Naive thymus-derived CD4-positive, alpha-beta T cell (primary cell): Measurements from ENCODE around the gene EMP1. TPM values are rescaled to one million over a fixed set of nuclear protein-coding genes. Genes with fewer than 3 reads are reported as not detected.

Experiments used
- ATAC-seq: fragments of 150-1000 bp; cut with Tn5 transposase; 2 replicates; pipeline ENCODE4 v1.10.0; 2021; ENCODE audit warnings: mild to moderate bottlenecking, moderate library complexity
- CTCF ChIA-PET: fragments of 350-600 bp; sonication (Branson Sonifier 250); formaldehyde crosslinking; loops from one replicate; lab custom pipeline; 2021; ENCODE audit warnings: antibody characterized with exemption; lab: Charles Lee
- POLR2A ChIA-PET: fragments of 350-600 bp; sonication (Branson Sonifier 250); formaldehyde crosslinking; loops from one replicate; lab custom pipeline; 2021; ENCODE audit warnings: antibody characterized with exemption, inconsistent platforms; lab: Charles Lee
- DNase-seq, 9 donors: peaks; one replicate each; pipeline versions ENCODE4 v3.0.0 to v3.0.0-alpha.2; 2020 to 2022; ENCODE audit warnings: mixed read lengths in 1 of 9
- H3K27ac ChIP-seq: one replicate; pipeline ENCODE4 v1.7.0; 2013; ENCODE audit warnings: mild to moderate bottlenecking, low read depth, low read length, moderate library complexity
- H3K27me3 ChIP-seq, 2 donors: one replicate each; pipeline ENCODE4 v1.7.0; 2013; ENCODE audit warnings: low read length in 2 of 2, mild to moderate bottlenecking in 2 of 2, moderate library complexity in 2 of 2; ENCODE audit not compliant: control insufficient read depth in 2 of 2, insufficient read depth in 2 of 2
- H3K36me3 ChIP-seq, 3 experiments: 1 replicate in 2 of 3; 2 replicates in 1 of 3; pipeline ENCODE4 v1.7.0; 2013; ENCODE audit warnings: low read length in 3 of 3, mild to moderate bottlenecking in 3 of 3, moderate library complexity in 1 of 3; ENCODE audit not compliant: insufficient read depth in 3 of 3, control insufficient read depth in 2 of 3
- H3K4me1 ChIP-seq, 2 donors: one replicate each; pipeline ENCODE4 v1.7.0; 2013; ENCODE audit warnings: low read length in 2 of 2, mild to moderate bottlenecking in 2 of 2, moderate library complexity in 1 of 2; ENCODE audit not compliant: control insufficient read depth in 2 of 2, insufficient read depth in 2 of 2
- H3K4me3 ChIP-seq: 2 replicates; pipeline ENCODE4 v1.7.0; 2013; ENCODE audit warnings: mild to moderate bottlenecking, low read length
- H3K9me3 ChIP-seq, 3 experiments: 1 replicate in 2 of 3; 2 replicates in 1 of 3; pipeline ENCODE4 v1.7.0; 2013; ENCODE audit warnings: low read length in 3 of 3; ENCODE audit not compliant: control insufficient read depth in 2 of 3
- H3K27ac Mint-ChIP-seq, 9 donors: one replicate each; pipeline ENCODE4 v1.8.0; 2020 to 2022; ENCODE audit warnings: mixed read lengths in 9 of 9, mild to moderate bottlenecking in 8 of 9, moderate library complexity in 5 of 9, inconsistent platforms in 2 of 9
- H3K27me3 Mint-ChIP-seq, 5 donors: one replicate each; pipeline ENCODE4 v1.8.0; 2021 to 2022; ENCODE audit warnings: mixed read lengths in 5 of 5, mild to moderate bottlenecking in 1 of 5
- H3K36me3 Mint-ChIP-seq, 5 donors: one replicate each; pipeline ENCODE4 v1.8.0; 2020 to 2022; ENCODE audit warnings: mixed read lengths in 5 of 5, mild to moderate bottlenecking in 3 of 5, inconsistent platforms in 1 of 5
- H3K4me1 Mint-ChIP-seq, 7 donors: one replicate each; pipeline ENCODE4 v1.8.0; 2020 to 2022; ENCODE audit warnings: mixed read lengths in 7 of 7, mild to moderate bottlenecking in 3 of 7, inconsistent platforms in 1 of 7
- H3K4me3 Mint-ChIP-seq, 10 donors: one replicate each; pipeline ENCODE4 v1.8.0; 2020 to 2022; ENCODE audit warnings: mild to moderate bottlenecking in 10 of 10, mixed read lengths in 10 of 10, moderate library complexity in 6 of 10, inconsistent platforms in 2 of 10
- H3K9me3 Mint-ChIP-seq, 11 donors: one replicate each; pipeline ENCODE4 v1.8.0; 2020 to 2022; ENCODE audit warnings: mixed read lengths in 11 of 11, mild to moderate bottlenecking in 4 of 11, inconsistent platforms in 1 of 11, moderate library complexity in 1 of 11
- intact Hi-C, 2 donors: fragments of 100-400 bp; cut with micrococcal nuclease; formaldehyde crosslinking; loops; one replicate each; pipeline ENCODE4 v1.15.1; 2023
- polyA plus RNA-seq, 2 donors: library from polyadenylated mRNA; unstranded; fragments of 300-500 nt; fragmentation: Illumina TruSeq; gene quantifications; one replicate each; pipeline ENCODE4 v1.2.3, GENCODE V29; 2021
- total RNA-seq, 6 experiments: library from RNA in 5 of 6; stranded (reverse) in 5 of 6; gene quantifications; 1 replicate in 5 of 6; 2 replicates in 1 of 6; pipeline ENCODE4 v1.2.3 and lab custom pipeline; 2021 to 2026

The EMP1 gene
- total and polyA plus RNA-seq, 7 experiments from 2014 or later, result 0.37 to 40.1 (median 4.3) TPM; not detected in 1

DNA sequence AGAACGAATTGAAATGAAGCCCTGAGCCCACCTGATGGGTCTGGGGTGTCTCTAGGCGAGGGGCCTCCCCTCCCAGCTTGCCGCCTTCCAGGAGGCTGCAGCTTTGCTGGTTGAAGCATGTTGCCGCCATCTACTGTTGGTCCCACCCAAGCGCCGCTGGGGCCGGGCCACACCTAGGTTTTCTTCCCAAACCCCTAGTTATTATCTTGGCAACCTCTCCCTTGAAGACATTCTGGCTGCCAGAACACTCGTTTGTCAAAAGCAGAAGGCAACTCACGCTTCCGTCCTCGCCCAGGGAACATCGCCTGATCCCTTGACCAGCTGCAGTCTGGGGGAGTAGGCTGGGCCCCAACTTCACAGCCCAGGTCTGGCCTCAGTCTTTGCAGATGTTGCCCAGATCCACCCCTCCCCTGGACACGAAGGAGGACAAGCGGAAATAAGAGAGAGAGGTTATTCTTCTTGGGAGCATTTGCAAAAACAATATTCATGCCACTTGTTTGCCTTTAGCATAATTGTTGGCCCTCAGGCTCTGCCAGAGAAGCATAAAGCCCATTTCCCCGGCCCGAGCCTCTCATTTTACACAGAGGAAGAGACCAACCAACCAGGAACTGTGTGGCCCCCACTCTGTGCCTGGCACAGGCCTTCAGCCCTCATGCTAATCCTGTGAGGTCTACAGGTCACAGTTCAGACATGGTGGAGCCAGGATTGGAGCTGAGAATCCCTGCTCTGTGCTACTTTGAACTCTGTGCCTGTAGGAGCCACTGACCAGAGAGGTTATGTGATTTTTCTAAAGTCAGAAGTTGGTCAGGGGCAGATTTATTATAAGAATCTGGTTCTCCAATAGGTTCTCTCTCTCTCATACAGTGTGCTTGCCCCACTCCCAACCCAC is 6.8 kb downstream of the EMP1 start:
- ATAC-seq (no peak), DNase-seq (no peak)
- Histone ChIP-seq H3K36me3 (no peaks in the 10 kb centered on the region), H3K9me3 (no peaks in the 10 kb centered on the region), H3K4me1 (no peaks in the 10 kb centered on the region), H3K4me3 (no peak overlapping the region), H3K27me3 (no peaks in the 10 kb centered on the region), H3K27ac (no peak overlapping the region)
- CTCF ChIA-PET, result no interaction called here
- no peak overlapping the region for H3K4me3 Mint-ChIP-seq
- peaks cover 0 to 1% (median 0%) of the 10 kb centered on the region in 11 donors for H3K9me3 Mint-ChIP-seq
- POLR2A ChIA-PET, result no interaction called here
- peaks cover 0 to 21% (median 0%) of the 10 kb centered on the region in 5 donors for H3K27me3 Mint-ChIP-seq
- H3K27ac Mint-ChIP-seq, result peak overlapping the region in 1 of 9 donors; percentile 38
- no peaks in the 10 kb centered on the region for H3K36me3 Mint-ChIP-seq
- peaks cover 0 to 23% (median 2%) of the 10 kb centered on the region in 7 donors for H3K4me1 Mint-ChIP-seq
- intact Hi-C loops, result no loop called here

DNA sequence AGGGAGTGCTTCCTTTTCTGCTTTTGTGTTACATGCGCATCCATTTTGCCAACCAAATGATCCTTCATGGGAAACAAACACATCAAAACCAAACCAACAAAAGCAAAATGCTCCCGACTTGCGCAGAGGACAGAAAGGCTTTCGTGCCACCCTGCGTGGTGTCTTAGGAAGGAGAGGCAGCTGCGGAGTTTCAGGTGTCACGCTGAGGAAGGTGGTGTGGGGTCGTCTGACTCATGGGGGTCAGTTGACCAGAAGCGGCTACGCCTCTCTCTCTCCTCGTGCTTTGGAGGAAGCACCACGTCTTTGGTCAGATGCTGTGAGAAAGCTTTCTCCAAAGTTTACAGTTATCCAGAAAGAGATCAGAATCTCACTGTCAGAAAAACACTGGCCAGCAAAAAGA is 7.9 kb downstream of the EMP1 start:
- intact Hi-C loops, result no loop called here
- ATAC-seq, result no peak
- Mint-ChIP-seq H3K4me1 (peaks cover 0 to 23% (median 2%) of the 10 kb centered on the region in 7 donors), H3K27me3 (peaks cover 0 to 23% (median 0%) of the 10 kb centered on the region in 5 donors), H3K4me3 (no peak overlapping the region), H3K27ac (no peak overlapping the region), H3K36me3 (no peaks in the 10 kb centered on the region), H3K9me3 (peaks cover 0 to 1% (median 0%) of the 10 kb centered on the region in 11 donors)
- no peaks in the 10 kb centered on the region for H3K4me1 ChIP-seq
- H3K36me3 ChIP-seq, result no peaks in the 10 kb centered on the region
- no peaks in the 10 kb centered on the region for H3K27me3 ChIP-seq
- H3K9me3 ChIP-seq, result no peaks in the 10 kb centered on the region
- ChIA-PET POLR2A (interaction anchor here (0.6 kb wide), 1 partner anchor 36 kb away, joined by 3 read pairs; no protein-coding TSS in a partner anchor), CTCF (interaction anchor here (1.2 kb wide), 1 partner anchor 60 kb away, joined by 4 read pairs; no protein-coding TSS in a partner anchor)
- DNase-seq, result no peak
- H3K27ac ChIP-seq, result no peak overlapping the region
- no peak overlapping the region for H3K4me3 ChIP-seq

DNA sequence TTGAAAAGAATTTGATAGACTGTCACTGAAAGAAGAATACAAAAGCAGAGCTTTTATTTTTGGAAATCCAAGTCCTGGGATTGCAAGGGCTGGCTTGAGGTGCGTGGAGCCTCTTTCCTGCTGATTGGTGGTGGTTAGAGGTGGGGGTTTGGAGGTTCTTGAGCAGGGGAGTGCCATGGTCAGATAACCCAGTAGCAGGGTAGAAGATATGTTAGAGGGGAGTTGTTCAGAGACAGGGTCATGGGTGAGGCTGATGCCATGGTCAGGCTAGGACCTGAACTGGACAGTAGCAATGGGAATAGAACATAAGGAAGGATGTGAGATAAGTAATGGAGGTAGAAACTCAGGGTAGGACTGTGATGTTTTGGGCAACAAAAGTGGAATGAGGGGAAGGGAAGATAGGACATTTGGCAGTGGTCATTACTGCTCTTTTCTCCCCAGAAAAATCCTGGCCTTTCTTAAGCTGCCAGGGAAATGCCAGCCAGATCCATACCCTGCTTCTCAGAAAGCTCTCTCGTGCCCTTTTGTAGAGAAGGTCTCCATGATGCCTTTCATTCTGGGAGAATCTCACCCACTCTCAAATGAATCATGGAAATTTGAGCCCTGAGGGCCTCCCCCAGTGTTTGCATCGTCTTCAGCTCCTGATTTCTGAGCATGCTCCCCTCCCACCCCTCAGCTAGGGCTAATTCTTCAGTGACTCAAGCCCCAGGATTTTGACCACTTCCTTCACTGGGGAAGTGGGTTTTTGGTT is 9.5 kb downstream of the EMP1 start:
- H3K27ac Mint-ChIP-seq, result peak overlapping the region in 3 of 9 donors; percentile 1 to 38 (median 34)
- CTCF ChIA-PET, result interaction anchor here (0.6 to 8.6 kb wide), 4 partner anchors 10 to 107 kb away, joined by 3 to 125 read pairs (median 4); no protein-coding TSS in a partner anchor

DNA sequence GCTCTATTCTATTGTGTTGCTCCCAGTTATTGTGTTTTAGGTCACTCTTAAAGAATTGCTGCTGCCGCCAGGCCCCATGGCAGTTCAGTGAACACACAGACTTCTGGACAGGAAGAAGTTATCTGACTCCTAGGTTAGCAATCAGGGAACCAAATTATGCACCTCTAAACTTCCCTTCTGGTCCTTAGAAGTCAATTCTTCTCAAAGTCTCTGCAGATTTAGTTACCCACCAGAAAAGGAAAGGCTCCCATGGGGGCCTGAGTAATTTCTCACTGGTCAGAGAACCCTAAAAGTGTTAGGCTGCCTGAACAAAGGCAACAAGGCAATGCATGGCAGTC is 10.0 kb downstream of the EMP1 start:
- Histone ChIP-seq H3K4me3 (no peak overlapping the region), H3K4me1 (no peaks in the 10 kb centered on the region), H3K36me3 (no peaks in the 10 kb centered on the region), H3K27ac (no peak overlapping the region), H3K27me3 (no peaks in the 10 kb centered on the region), H3K9me3 (no peaks in the 10 kb centered on the region)
- Mint-ChIP-seq H3K4me3 (no peak overlapping the region), H3K9me3 (peaks cover 0 to 1% (median 0%) of the 10 kb centered on the region in 11 donors), H3K27ac (no peak overlapping the region), H3K27me3 (peaks cover 0 to 12% (median 0%) of the 10 kb centered on the region in 5 donors), H3K4me1 (peaks cover under 1 to 22% (median 3%) of the 10 kb centered on the region in 7 donors), H3K36me3 (no peaks in the 10 kb centered on the region)
- ChIA-PET CTCF (interaction anchor here (0.6 to 8.6 kb wide), 3 partner anchors 11 to 108 kb away, joined by 3 to 125 read pairs (median 3); no protein-coding TSS in a partner anchor), POLR2A (no interaction called here)
- intact Hi-C loops, result no loop called here
- no peak for DNase-seq
- ATAC-seq, result no peak

More for the DNA sequence above, 9.5 kb downstream of the EMP1 start:
- intact Hi-C loops, result no loop called here
- peaks cover 0 to 22% (median 2%) of the 10 kb centered on the region in 7 donors for H3K4me1 Mint-ChIP-seq
- ATAC-seq (peak; percentile 30), DNase-seq (peak in 1 of 9 donors; percentile 47)
- peaks cover 0 to 1% (median 0%) of the 10 kb centered on the region in 11 donors for H3K9me3 Mint-ChIP-seq
- POLR2A ChIA-PET, result no interaction called here
- H3K27me3 Mint-ChIP-seq, result peaks cover 0 to 16% (median 0%) of the 10 kb centered on the region in 5 donors
- Histone ChIP-seq H3K9me3 (no peaks in the 10 kb centered on the region), H3K36me3 (no peaks in the 10 kb centered on the region), H3K27me3 (no peaks in the 10 kb centered on the region), H3K4me1 (no peaks in the 10 kb centered on the region), H3K4me3 (no peak overlapping the region), H3K27ac (no peak overlapping the region)
- no peaks in the 10 kb centered on the region for H3K36me3 Mint-ChIP-seq
- H3K4me3 Mint-ChIP-seq, result no peak overlapping the region

DNA sequence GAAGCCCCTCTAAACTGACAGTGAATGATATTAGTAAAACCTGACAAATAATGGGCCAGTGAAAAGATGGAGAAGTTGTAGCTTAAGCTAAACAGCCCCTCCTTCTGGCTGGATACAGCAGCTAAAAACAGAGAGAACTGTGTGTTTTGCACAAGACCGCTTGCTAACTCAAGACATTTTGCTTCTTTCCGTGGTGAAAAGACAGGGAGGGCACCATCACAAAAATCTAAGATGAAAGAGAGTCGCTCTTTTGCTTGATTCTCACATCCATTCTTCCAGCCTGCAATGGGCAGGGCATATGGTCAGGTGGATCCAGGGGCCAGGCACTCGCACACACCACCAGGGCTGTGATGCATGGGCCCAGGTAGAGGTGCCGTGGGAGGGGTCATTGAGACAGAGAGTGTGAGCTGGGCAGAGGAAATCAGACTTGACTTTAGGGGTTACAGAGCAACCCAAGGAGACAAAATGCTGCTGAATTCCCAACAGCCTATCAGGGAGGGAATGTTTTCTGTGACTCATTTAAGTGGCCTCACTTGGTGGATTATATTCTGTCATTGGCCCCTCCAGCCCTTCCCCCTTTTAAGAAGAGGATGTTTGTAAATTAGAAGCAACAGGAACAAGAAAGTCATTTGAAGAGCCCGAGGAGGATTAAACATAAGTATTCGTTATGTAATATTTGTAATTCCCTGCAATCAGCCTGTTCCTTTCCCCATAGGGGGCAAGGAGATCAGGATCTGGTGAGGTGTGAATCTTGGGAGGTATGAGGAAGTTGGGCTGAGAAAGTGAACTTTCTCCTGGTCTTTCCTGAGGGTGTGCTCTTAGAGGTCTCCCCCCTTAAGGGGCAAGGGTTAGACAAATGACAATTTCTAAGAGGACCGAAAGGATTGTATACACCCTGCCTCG is 12.3 kb downstream of the EMP1 start:
- peak in 4 of 9 donors; percentile 11 to 32 (median 20) for DNase-seq

More for the DNA sequence above, 12.3 kb downstream of the EMP1 start:
- Mint-ChIP-seq H3K4me1 (peaks cover 5 to 44% (median 8%) of the 10 kb centered on the region in 7 donors), H3K9me3 (no peaks in the 10 kb centered on the region), H3K36me3 (no peaks in the 10 kb centered on the region), H3K4me3 (no peak overlapping the region), H3K27me3 (peaks cover 0 to 9% (median 0%) of the 10 kb centered on the region in 5 donors), H3K27ac (no peak overlapping the region)
- no peaks in the 10 kb centered on the region for H3K36me3 ChIP-seq
- CTCF ChIA-PET, result interaction anchor here (0.6 to 8.6 kb wide), 3 partner anchors 27 to 110 kb away, joined by 3 to 125 read pairs (median 3); no protein-coding TSS in a partner anchor
- no peak overlapping the region for H3K4me3 ChIP-seq
- peak; percentile 36 for ATAC-seq
- POLR2A ChIA-PET, result no interaction called here
- H3K27ac ChIP-seq, result no peak overlapping the region
- H3K4me1 ChIP-seq, result no peaks in the 10 kb centered on the region
- no peaks in the 10 kb centered on the region for H3K27me3 ChIP-seq
- H3K9me3 ChIP-seq, result no peaks in the 10 kb centered on the region
- intact Hi-C loops, result loop anchor here in 1 of 2 donors (1.0 kb wide), 1 partner anchor 110 kb away; no protein-coding TSS in a partner anchor
